NB4 (cell line): ENCODE data around the gene NDUFS8.

Experiments used
- POLR2A ChIP-seq: IDR thresholded peaks from 2 replicates; pipeline ENCODE4 v1.6.1; 2011; ENCODE audit warnings: mild to moderate bottlenecking; ENCODE audit not compliant: insufficient read length; ENCODE audit errors: extremely low read depth
- TF ChIP-seq, protein P1 (sequence below): IDR thresholded peaks from one replicate; pipeline ENCODE4 v1.5.1; 2012; ENCODE audit warnings: low read depth, low read length
- TF ChIP-seq, protein P2 (sequence below): IDR thresholded peaks from 2 replicates; pipeline ENCODE4 v1.6.1; 2011; ENCODE audit warnings: low read depth, low read length

DNA sequence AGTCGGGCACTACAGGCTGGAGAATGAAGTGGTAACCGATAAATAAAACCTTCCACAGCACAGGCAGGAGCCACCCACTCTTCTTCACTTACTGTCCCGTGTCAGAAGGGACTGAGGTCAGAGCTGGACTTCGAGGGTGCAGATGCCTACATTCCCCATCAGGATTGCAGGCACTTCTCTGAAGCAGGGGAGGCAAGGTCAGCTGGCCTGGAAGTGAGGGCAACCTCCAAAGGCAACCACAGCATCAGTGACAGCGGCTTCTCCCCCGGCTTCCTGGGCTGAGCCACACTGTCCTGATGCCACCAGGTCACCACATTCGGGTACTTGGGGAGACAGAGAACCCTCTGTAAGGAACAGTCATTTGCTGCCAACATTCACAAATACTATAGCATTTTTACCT, 31.0 kb downstream of the NDUFS8 start:
- TF ChIP-seq, protein P1, sequence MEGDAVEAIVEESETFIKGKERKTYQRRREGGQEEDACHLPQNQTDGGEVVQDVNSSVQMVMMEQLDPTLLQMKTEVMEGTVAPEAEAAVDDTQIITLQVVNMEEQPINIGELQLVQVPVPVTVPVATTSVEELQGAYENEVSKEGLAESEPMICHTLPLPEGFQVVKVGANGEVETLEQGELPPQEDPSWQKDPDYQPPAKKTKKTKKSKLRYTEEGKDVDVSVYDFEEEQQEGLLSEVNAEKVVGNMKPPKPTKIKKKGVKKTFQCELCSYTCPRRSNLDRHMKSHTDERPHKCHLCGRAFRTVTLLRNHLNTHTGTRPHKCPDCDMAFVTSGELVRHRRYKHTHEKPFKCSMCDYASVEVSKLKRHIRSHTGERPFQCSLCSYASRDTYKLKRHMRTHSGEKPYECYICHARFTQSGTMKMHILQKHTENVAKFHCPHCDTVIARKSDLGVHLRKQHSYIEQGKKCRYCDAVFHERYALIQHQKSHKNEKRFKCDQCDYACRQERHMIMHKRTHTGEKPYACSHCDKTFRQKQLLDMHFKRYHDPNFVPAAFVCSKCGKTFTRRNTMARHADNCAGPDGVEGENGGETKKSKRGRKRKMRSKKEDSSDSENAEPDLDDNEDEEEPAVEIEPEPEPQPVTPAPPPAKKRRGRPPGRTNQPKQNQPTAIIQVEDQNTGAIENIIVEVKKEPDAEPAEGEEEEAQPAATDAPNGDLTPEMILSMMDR = no peak
- no peak for TF ChIP-seq POLR2A
- TF ChIP-seq, protein P2, sequence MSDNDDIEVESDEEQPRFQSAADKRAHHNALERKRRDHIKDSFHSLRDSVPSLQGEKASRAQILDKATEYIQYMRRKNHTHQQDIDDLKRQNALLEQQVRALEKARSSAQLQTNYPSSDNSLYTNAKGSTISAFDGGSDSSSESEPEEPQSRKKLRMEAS = no peak
